ENCODE results near the gene PTPRH.

- TF ChIP-seq CTCF (conservative IDR thresholded peaks at IDR 0.05; ENCODE audit: low read length) (no peak), EZH2phosphoT487 (IDR thresholded peaks at IDR 0.05; ENCODE audit: borderline replicate concordance, low read depth, low read length) (no peak)
These were observed 36.1 kb upstream of the PTPRH start for GRCh38 chr19:55245236-55245904.
